NCI-H2107 treated with DMSO at 0.1 percent for 48 hours (cell line): Measurements from ENCODE around the gene SLC4A1AP.

ENCODE experiments used
- DNase-seq: peaks from one replicate; lab custom pipeline; 2025; ENCODE audit not compliant: unreplicated experiment; lab: John Stamatoyannopoulos, UW

Gene SLC4A1AP

DNA sequence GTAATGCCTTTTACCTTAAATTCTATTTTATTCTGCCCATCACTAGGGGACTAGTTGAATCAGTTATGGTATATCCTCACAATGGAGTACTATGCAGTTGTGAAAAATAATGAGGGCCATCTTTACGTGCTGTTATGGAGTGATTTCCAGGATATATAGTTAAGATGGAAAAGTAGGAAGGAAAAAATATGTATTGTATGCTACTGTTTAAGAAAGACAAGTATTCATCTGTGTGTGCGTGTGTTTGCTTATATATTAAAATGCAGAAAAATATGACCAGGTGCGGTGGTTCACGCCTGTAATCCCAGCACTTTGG, 75.3 kb downstream of the SLC4A1AP start:
- DNase-seq, result no peak

DNA sequence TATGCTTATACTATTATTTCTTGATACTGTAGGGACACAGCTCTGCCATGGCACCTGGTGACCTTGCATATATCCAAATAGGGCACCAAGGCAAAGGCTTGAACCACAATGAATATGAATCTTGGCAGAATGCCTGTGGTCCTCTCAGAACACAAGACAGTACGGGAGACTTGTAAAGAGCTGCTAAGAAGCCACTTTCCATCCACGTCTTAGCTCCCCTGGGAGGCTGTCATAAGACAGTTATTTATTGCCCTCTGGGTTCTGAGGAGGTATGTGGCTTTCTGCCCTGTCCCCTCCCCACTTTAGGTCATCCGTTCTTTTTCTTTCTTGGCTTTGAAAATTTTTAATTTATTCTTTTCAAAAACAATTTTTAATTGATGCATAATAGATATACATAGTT, 78.0 kb downstream of the SLC4A1AP start:
- DNase-seq, result no peak

DNA sequence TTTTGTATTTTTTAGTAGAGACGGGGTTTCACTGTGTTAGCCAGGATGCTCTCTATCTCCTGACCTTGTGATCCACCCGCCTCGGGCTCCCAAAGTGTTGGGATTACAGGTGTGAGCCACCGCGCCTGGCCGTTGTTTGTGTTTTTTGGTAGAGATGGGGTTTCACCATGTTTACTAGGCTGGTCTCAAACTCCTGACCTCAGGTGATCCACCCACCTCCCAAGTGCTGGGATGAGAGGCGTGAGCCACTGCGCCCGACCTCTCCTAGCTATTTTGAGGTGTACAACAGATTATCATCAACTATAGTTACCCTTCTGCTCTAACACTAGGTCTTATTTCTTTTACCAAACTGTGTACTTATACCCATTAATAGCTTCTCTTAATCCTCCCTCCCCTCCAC, 78.9 kb downstream of the SLC4A1AP start:
- DNase-seq, result no peak
